Fibroblast of skin of right biceps (primary cell): Measurements from ENCODE around the gene SMURF2.
A peak's percentile ranks its signal among the peaks of the same experiment; 100 is the strongest.
"Not testable (repeated sequence)": the region's sequence is repeated elsewhere in the genome, so short reads cannot be mapped to it uniquely, and the experiment has no call there.

ENCODE experiments used
- DNase-seq: peaks from one replicate; pipeline ENCODE4 v3.0.0-alpha.2; 2013

Gene SMURF2

GRCh38 chr17:64664299-64664981, 2.3 kb upstream of the SMURF2 start:
- DNase-seq: not testable (repeated sequence)

DNA sequence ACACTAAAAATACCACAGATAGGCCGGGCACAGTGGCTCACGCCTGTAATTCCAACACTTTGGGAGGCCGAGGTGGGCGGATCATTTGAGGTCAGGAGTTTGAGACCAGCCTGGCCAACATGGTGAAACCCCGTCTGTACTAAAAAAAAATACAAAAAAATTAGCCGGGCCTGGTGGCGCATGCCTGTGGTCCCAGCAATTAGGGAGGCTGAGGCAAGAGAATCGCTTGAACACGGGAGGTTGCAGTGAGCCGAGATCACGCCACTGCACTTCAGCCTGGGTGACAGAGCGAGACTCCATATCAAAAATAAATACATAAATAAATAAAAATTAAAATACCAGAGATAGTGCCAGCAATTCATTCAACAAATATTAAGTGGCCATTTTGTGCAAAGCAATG, 1.7 kb upstream of the SMURF2 start:
- not testable (repeated sequence) for DNase-seq

- DNase-seq: no peak
Observed at GRCh38 chr17:64662774-64663367, 764 bp upstream of the SMURF2 start.

DNA sequence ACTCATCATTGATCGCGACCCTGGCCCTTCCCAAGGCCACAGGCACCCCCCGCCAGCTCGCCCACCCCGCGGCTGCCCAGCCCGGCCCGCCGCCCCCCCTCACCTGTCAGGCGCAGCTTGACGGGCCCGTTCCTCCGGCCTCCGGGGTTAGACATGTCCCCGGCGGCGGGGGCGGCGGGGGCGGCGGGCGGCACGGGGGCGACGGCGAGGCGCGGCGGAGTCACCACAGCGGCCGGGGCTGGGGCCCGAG, 456 bp downstream of the SMURF2 start:
- no peak for DNase-seq

DNA sequence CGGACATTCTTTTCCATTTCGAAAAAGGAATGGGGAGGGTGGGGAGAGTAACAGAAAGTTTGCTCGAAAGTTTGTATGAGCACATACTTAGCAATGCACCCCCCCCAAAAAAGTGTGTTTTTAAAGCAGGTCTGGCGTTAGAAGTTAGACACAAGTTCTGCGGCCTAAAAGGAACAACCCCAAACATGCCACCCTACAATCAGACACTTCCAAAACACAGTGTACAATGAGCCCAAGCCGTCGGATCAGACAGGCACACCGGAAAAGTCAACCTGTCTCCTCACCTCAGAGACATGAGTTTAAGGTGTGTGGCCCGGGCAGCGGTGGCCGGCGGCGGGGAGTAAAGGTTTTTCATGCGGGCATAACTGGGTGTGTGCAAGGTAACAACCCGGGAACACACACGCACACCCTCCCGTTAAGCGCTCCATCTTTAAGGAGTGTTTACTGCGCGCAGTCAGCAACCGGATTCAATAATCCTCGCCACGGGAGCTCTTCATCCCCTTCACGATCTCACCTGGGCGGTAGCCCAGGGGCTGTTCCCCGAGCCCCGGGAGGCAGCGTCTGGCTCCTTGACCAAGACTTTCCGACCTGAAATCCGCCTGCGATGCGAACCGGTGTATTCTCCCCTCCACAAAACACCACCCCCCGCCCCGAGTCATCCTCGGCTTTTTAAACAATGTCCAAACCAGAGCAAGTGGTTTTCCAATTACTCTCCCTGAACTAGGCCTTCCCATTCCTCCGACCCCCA, 955 bp downstream of the SMURF2 start:
- DNase-seq: not testable (repeated sequence)

DNA sequence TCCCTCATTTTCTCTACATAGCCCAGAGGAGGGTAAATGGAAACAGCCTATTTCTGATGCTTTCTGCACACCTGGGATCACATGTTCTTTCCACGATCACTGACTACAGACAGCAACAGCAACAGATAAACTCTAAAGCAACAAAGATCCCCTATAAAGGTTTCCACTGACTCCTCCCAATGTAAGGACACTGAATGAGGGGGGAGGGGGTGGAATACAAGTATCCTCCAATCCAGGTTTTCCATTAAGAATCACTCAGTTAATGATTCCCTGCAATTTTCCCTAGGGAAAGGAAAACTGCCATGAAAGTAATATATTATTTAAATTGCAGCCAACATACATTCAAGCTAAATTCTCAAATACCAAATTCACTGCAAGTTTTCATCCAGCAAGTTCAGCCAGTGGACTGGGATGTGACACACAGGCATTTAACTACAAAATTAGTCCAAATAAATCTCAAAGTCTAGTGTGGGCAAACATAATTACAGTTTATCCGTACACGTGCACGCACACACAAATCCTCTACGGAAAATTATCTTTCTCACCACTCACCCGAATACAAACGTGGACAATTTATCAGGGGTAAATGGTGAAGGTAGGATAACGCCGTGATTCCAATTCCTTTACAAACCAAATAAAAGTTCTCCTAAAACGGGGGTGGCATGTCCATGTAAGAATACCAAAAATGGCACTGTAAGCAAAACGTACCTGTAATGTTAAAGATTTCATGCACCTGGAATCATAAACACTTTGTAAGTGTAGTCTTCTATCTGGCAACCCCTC, 1.7 kb downstream of the SMURF2 start:
- peak; percentile 62 for DNase-seq

- DNase-seq: peak; percentile 87
Observed at GRCh38 chr17:64658931-64659330, 3.2 kb downstream of the SMURF2 start.

- no peak for DNase-seq
Observed at GRCh38 chr17:64657610-64658125, 4.4 kb downstream of the SMURF2 start.

DNA sequence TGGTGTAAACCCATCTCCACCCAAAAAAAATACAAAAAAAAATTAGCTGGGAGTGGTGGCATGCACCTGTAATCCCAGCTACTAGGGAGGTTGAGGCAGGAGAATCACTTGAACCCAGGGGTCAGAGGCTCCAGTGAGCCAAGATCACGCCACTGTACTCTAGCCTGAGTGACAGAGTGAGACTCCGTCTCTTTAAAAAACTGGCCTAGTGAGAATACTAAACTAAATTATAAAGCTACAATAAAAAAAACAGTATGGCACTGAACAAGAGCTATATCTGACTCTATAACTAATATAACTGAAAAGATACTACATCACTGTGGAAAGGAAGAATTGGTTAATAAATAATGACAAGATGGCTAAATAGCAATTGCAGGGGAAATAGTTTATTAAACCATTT, 6.4 kb downstream of the SMURF2 start:
- DNase-seq: no peak

- DNase-seq: no peak
Observed at GRCh38 chr17:64653985-64654355, 8.1 kb downstream of the SMURF2 start.

GRCh38 chr17:64653325-64653984, 8.7 kb downstream of the SMURF2 start:
- DNase-seq: peak; percentile 58

DNA sequence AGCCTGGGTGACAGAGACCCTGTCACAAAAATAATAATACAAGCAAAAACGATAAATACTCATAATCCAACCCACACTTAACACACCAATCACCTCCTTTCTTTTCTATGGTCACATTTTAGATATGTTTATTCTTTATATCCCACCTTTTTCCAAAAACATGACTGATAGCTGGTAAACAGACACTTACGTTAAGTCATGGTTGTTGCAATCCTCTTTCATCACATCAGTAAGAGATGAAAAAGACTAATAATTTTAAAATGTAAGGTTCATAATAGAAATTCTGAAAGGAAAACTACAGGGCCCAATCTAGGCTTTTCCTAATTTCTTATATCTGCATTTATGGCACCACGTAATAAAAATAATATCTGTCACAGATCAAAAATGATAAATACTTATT, 10.2 kb downstream of the SMURF2 start:
- no peak for DNase-seq

- DNase-seq: no peak
Observed at GRCh38 chr17:64648234-64648633, 13.9 kb downstream of the SMURF2 start.

DNA sequence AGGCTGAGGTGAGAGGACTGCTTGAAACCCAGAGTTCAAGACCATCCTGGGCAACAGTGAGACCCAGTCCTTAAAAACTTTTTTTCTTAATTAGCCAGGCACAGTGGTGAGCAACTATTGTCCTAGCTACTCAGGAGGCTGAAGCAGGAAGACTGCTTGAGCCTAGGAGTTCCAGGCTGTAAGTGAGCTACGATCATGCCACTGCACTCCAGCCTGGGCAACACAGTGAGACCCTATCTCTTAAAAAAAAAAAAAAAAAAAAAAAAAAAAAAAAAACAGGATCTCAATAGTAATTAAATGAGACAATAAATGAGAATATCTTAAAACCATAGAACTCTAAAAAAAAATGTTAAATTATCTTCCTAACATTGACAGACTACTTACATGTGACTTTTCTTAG, 14.3 kb downstream of the SMURF2 start:
- DNase-seq: no peak

GRCh38 chr17:64639516-64639915, 22.6 kb downstream of the SMURF2 start:
- no peak for DNase-seq

DNA sequence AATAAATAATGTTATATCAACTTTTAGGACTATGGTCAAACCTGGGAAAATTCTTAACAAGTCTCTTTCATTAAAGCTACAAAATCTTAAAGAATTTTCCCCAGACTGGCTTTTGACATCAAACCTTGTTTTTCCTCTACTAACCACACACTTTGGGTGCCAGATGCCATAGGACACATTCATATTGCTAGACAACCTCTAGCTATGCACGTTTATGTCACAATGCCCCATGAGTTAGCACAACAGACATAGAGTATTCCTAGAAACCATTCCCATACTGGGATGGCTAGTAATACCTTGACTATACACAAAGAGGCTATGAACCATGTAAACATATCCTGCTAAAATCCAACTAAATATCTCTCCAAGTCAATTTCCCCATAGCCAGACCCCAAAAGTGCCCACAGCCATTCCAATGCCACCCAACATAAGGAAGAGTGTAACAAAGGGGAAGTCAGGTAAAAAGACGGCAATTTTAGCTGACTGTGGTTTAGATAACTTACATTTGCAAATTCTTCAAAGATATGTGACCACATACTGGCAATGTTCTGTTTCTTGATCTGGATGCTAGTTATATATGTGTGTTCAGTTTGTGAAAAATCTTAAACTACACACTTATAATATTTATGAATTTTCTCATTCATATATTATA, 23.4 kb downstream of the SMURF2 start:
- peak; percentile 52 for DNase-seq

DNA sequence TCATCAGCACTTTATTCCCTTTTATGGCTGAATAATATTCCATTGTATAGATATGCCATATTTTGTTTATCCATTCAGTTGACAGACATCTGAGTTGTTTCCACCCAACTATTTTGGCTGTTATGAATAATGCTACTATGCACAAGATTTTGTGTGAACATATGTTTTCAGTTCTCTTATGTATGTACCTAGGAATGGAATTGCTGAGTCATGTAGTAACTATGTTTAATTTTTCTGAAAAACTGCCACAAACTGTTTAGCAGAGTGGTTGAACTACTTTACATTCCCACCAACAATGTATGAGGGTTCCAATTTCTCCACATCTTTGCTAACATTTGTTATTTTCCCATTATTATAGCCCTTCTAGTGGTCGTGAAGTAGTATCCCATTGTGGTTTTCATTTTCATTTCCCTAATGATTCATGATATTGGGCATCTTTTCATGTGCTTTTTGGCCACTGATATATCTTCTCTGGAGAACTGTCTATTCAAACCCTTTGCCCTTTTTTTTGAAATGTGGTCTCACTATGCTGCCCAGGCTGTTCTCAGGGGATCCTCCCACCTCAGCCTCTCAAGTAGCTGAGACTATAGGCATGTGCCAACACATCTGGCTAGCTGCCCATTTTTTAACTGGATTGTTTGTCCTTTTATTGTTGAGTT, 26.3 kb downstream of the SMURF2 start:
- DNase-seq: peak; percentile 96

- DNase-seq: no peak
Observed at GRCh38 chr17:64634218-64634617, 27.9 kb downstream of the SMURF2 start.

GRCh38 chr17:64632606-64633005, 29.5 kb downstream of the SMURF2 start:
- DNase-seq: no peak

- no peak for DNase-seq
Observed at GRCh38 chr17:64632194-64632593, 29.9 kb downstream of the SMURF2 start.

DNA sequence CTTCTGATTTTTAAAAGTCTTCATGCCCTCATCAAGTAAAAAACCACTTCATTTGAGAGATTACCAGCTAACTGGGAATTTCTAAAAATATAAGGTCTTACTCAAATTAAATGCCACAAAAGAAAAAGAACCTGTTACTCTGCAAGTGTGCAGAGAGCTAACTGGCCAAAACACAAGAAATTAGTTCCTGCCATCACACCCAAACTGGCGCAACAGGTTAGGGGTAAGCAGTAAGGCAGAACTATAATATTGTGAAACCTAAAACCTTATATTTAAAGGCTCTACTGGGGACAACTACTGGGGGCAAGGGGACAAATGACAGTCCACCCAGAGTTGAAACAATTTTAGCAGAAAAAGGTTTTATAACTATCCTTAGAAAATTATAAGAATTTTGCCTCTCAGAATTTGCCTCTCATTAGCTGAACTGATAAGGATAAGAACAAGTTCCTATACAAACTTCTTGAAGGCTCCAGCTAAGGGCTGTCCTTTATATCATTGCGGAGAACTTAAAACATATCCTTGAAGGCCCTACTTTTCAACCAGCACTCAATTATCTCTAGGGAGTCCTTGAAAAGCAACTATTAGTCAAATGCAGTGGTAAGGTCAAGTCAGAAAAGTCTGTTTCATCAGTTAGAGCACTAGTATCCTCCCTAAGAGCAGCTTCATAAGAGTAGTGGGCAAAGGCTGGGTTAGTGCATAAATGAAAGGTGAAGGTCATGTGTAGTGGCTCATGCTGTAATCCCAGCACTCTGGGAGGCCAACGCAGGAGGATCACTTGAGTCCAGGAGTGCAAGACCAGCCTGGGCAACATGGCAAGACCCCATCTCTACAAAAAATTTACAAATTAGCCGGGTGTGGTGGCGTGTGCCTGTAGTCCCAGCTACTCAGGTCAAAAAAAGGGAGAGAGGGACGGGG, 31.5 kb downstream of the SMURF2 start:
- DNase-seq: no peak
